Prostate gland (tissue), 2 donors: ENCODE measurements around the gene CCDC83.

Experiments
- POLR2A ChIP-seq: fragments of 450-650 bp; IDR thresholded peaks from one replicate; pipeline ENCODE4 v1.6.1; 2016; ENCODE audit warnings: antibody characterized with exemption, mild to moderate bottlenecking
- TF ChIP-seq, protein P1 (sequence below), 4 experiments: fragments of 200-600 bp in 2 of 4; fragments of 450-650 bp in 2 of 4; sonication (generic) in 2 of 4; IDR thresholded peaks; 1 replicate in 3 of 4; 2 replicates in 1 of 4; pipeline ENCODE4 v1.5.1; 2016 to 2019; ENCODE audit warnings: antibody characterized with exemption in 4 of 4, mild to moderate bottlenecking in 2 of 4, moderate library complexity in 2 of 4

DNA sequence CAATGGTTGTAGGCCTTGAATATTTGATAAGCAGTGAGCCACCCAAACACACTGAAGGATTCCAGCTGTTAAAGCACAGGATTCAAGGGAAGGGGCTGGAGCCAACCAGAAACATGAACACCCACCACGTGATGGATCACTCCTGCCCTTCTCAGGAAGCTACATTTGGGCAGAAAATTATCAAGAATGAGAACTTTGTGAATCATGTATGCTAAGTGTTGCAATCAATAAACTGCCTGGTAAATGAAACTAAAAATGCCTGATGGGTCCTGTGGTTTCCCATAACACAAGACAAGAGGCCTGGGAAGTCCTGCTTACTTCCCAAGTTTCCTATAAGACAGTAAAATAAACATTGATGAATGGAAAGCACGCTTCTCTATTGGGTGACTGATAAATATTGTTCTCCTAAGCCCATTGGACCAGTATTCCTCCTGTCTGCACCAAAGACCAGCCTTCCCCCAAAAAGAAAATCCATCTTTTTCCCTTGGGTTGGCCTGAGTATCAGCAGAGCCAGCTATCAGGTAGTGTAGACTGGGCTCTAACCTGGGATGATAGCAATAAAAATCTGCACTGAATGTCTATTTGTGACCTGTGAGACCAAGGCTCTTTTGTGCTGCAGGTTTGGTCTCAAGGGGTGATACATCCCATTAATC lies 98.4 kb downstream of the CCDC83 start:
- TF ChIP-seq, protein P1, sequence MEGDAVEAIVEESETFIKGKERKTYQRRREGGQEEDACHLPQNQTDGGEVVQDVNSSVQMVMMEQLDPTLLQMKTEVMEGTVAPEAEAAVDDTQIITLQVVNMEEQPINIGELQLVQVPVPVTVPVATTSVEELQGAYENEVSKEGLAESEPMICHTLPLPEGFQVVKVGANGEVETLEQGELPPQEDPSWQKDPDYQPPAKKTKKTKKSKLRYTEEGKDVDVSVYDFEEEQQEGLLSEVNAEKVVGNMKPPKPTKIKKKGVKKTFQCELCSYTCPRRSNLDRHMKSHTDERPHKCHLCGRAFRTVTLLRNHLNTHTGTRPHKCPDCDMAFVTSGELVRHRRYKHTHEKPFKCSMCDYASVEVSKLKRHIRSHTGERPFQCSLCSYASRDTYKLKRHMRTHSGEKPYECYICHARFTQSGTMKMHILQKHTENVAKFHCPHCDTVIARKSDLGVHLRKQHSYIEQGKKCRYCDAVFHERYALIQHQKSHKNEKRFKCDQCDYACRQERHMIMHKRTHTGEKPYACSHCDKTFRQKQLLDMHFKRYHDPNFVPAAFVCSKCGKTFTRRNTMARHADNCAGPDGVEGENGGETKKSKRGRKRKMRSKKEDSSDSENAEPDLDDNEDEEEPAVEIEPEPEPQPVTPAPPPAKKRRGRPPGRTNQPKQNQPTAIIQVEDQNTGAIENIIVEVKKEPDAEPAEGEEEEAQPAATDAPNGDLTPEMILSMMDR (IDR thresholded peaks at IDR 0.05) = no peak
- no peak for TF ChIP-seq POLR2A
